GM18909 (cell line): Measurements from ENCODE around the gene UMOD.
"Not testable (repeated sequence)": the region's sequence is repeated elsewhere in the genome, so short reads cannot be mapped to it uniquely, and the experiment has no call there.

Experiments used
- ATAC-seq: cut with Tn5 transposase; IDR thresholded peaks from one replicate; pipeline ENCODE4 v1.9.1; 2021; ENCODE audit warnings: mild to moderate bottlenecking; ENCODE audit not compliant: unreplicated experiment, poor library complexity

UMOD gene

GRCh38 chr16:20323591-20324117, 28.9 kb downstream of the UMOD start:
- no peak for ATAC-seq

GRCh38 chr16:20322696-20323095, 29.8 kb downstream of the UMOD start:
- ATAC-seq = no peak

- ATAC-seq = no peak
These were observed 30.8 kb downstream of the UMOD start for GRCh38 chr16:20321671-20322070.

- not testable (repeated sequence) for ATAC-seq
These were observed 31.5 kb downstream of the UMOD start for GRCh38 chr16:20321051-20321450.

- ATAC-seq = no peak
These were observed 31.9 kb downstream of the UMOD start for GRCh38 chr16:20320592-20320991.

- ATAC-seq = no peak
These were observed 32.3 kb downstream of the UMOD start for GRCh38 chr16:20320178-20320577.

- ATAC-seq = no peak
These were observed 33.1 kb downstream of the UMOD start for GRCh38 chr16:20319406-20319805.

GRCh38 chr16:20318437-20318836, 34.1 kb downstream of the UMOD start:
- no peak for ATAC-seq

GRCh38 chr16:20318006-20318405, 34.5 kb downstream of the UMOD start:
- ATAC-seq = no peak

GRCh38 chr16:20317117-20317516, 35.4 kb downstream of the UMOD start:
- ATAC-seq = no peak

GRCh38 chr16:20316715-20317114, 35.8 kb downstream of the UMOD start:
- no peak for ATAC-seq

- ATAC-seq = no peak
These were observed 36.8 kb downstream of the UMOD start for GRCh38 chr16:20315764-20316163.

GRCh38 chr16:20314575-20314974, 37.9 kb downstream of the UMOD start:
- no peak for ATAC-seq

- ATAC-seq = no peak
These were observed 38.8 kb downstream of the UMOD start for GRCh38 chr16:20313741-20314140.

GRCh38 chr16:20312536-20313095, 39.9 kb downstream of the UMOD start:
- not testable (repeated sequence) for ATAC-seq

GRCh38 chr16:20311548-20311947, 41.0 kb downstream of the UMOD start:
- ATAC-seq = no peak

GRCh38 chr16:20310421-20311395, 41.8 kb downstream of the UMOD start:
- no peak for ATAC-seq

- no peak for ATAC-seq
These were observed 42.7 kb downstream of the UMOD start for GRCh38 chr16:20309786-20310185.

- ATAC-seq = no peak
These were observed 43.5 kb downstream of the UMOD start for GRCh38 chr16:20308801-20309590.

GRCh38 chr16:20308266-20308665, 44.2 kb downstream of the UMOD start:
- ATAC-seq = no peak

- no peak for ATAC-seq
These were observed 44.7 kb downstream of the UMOD start for GRCh38 chr16:20307791-20308190.
